ENCODE data around the gene USP20. TPM values are rescaled to one million over a fixed set of nuclear protein-coding genes. Genes with fewer than 3 reads are reported as not detected.
A peak's percentile ranks its signal among the peaks of the same experiment; 100 is the strongest.
"Not testable (repeated sequence)": the region's sequence is repeated elsewhere in the genome, so short reads cannot be mapped to it uniquely, and the experiment has no call there.

Gene USP20
- total RNA-seq, 1 donor from 2014 or later, result 7.5 TPM

- DNase-seq (ENCODE audit: low read depth, low spot score), result no peak
Observed at GRCh38 chr9:129889122-129889940, 54.1 kb downstream of the USP20 start.

GRCh38 chr9:129889941-129890717 lies 54.9 kb downstream of the USP20 start:
- no peak for DNase-seq (ENCODE audit: low read depth, low spot score)

GRCh38 chr9:129890718-129891299 lies 55.6 kb downstream of the USP20 start:
- DNase-seq (ENCODE audit: low read depth, low spot score), result not testable (repeated sequence)

- DNase-seq (ENCODE audit: low read depth, low spot score), result no peak
Observed at GRCh38 chr9:129891569-129891968, 56.3 kb downstream of the USP20 start.

- no peak for DNase-seq (ENCODE audit: low read depth, low spot score)
Observed at GRCh38 chr9:129894120-129894823, 59.0 kb downstream of the USP20 start.

GRCh38 chr9:129895376-129896268 lies 60.4 kb downstream of the USP20 start:
- DNase-seq (ENCODE audit: low read depth, low spot score), result no peak

- DNase-seq (ENCODE audit: low read depth, low spot score), result no peak
Observed at GRCh38 chr9:129897263-129897662, 62.0 kb downstream of the USP20 start.

DNA sequence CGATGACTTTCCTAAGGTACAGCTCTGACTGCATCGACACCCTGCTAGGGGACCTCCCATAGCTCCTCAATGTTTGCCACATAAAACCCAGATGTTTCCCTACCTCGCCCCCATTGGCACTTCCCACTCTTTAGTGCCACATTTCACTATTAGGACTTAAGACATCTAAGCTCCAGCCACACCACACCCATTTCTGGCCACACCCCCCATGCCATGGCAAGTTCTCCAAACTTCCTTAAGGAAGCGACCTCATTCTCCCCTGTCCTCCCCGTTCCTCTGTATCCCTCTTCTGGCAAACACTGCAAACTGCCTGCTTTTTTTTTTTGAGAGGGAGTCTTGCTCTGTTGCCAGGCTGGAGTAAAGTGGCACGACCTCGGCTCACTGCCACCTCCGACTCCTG lies 62.9 kb downstream of the USP20 start:
- no peak for DNase-seq (ENCODE audit: low read depth, low spot score)

- DNase-seq (ENCODE audit: low read depth, low spot score), result no peak
Observed at GRCh38 chr9:129899620-129900019, 64.4 kb downstream of the USP20 start.

DNA sequence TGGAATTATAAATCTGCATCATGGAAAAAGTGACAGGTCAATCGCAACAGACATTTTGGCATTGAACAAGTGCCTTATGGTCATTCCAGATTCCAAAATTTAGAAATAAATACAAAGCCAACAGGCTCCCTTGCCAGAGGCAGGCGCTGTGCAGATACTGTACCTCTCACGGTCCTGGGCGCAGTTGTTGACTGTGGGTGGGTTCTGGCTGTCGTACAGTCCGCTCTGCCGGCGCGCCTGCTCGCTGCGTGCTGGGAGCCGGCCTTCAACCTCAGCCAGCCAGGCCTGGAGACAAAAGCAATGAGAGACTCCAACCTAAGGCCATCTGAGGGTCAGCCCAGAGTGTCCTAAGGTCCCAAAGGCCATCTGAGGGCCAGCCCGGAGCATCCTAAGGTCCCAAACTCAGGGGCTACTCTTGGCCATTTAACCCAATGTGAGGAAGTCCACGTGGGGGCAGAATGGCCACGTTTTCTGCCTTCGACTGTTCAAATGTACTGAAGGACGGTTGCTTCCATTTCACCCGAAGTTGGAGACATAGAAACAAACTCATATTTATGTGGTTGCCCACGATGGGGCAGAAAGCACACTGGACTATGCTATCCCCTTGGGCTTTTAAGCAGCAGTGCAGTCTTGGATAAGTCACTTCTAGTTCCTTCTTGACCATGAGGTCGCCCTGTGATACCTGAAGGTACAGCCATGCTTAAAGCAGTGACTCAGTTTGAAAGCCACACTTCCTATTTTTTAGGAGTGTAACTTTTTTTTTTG lies 65.2 kb downstream of the USP20 start:
- no peak for DNase-seq (ENCODE audit: low read depth, low spot score)

DNA sequence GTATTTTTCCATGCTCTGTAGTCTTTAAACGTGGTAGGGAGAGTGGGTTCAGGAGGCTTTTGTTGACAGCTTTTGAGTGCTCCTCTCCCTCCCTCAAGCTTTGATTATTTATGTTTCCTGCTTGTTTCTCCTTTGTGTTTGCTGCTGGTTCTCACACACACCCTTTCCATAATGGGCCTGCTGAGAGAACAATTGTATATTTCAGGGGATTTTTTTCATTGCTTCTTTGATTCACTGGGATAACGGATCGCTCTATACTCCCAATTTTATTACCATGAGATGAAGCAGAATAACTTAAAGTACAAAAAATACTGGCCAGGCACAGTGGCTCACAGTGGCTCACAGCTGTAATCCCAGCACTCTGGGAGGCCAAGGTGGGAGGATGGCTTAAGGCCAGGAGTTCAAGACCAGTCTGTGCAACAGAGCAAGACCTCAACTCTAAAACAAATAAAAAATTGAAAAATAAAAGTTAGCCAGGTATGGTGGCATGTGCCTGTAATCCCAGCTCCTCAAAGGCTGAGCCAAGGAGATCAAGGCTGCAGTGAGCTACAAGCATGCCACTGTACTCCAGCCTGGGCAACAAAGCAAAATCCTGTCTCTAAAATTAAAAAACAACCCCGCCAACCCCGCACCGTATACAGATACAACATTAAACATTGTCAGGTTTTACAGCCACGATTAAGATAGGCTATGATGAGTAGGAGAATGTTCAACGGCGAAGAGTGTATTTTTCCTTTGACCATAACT lies 66.9 kb downstream of the USP20 start:
- no peak for DNase-seq (ENCODE audit: low read depth, low spot score)

DNA sequence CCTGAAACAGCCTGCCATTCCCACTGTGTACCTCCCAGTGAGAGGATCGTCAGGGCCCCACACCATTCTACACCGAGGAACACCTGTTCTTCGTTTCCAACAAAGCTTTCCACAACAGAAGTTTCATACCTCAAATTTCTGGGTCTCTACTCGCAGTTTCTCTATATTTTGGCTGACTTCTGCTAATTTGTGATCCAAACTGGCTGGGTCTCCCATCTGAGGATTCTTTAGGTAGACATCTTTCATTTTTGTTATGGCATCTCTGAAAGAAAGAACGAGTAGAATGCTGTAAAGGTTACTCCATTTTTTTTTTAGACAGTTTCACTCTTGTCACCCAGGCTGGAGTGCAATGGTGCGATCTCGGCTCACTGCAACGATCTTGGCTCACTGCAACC lies 67.5 kb downstream of the USP20 start:
- no peak for DNase-seq (ENCODE audit: low read depth, low spot score)

- no peak for DNase-seq (ENCODE audit: low read depth, low spot score)
Observed at GRCh38 chr9:129904734-129905133, 69.5 kb downstream of the USP20 start.

DNA sequence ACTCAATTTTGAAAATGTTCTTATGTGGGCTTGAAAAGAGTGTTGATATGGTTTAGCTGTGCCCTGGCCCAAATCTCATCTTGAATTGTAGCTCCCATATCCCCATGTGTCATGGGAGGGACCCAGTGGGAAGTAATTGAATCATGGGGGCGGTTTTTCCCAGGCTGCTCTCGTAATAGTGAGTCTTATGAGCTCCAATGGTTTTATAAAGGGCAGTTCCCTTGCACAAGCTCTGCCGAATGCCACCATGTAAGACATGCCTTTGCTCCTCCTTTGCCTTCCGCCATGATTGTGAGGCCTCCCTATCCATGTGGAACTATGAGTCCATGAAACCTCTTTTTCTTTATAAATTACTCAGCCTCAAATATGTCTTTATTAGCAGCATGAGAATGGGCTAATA lies 71.0 kb downstream of the USP20 start:
- DNase-seq (ENCODE audit: low read depth, low spot score), result no peak

- no peak for DNase-seq (ENCODE audit: low read depth, low spot score)
Observed at GRCh38 chr9:129907201-129907600, 71.9 kb downstream of the USP20 start.

- no peak for DNase-seq (ENCODE audit: low read depth, low spot score)
Observed at GRCh38 chr9:129908906-129909305, 73.6 kb downstream of the USP20 start.

- DNase-seq (ENCODE audit: low read depth, low spot score), result no peak
Observed at GRCh38 chr9:129909851-129910250, 74.6 kb downstream of the USP20 start.

- peak; percentile 93 for DNase-seq (ENCODE audit: low read depth, low spot score)
Observed at GRCh38 chr9:129910628-129911567, 75.6 kb downstream of the USP20 start.
